Adrenal gland (tissue), 5 donors: Measurements from ENCODE around the gene CD34.
"Not testable (repeated sequence)": the region's sequence is repeated elsewhere in the genome, so short reads cannot be mapped to it uniquely, and the experiment has no call there.

Source experiments
- POLR2A ChIP-seq, 2 donors: fragments of 450-650 bp; IDR thresholded peaks; one replicate each; pipeline ENCODE4 v1.6.1; 2017; ENCODE audit warnings: antibody characterized with exemption in 2 of 2, mild to moderate bottlenecking in 2 of 2, moderate library complexity in 1 of 2
- TF ChIP-seq, protein P1 (sequence below), 6 experiments: fragments of 450-650 bp in 4 of 6; fragments of 200-600 bp in 2 of 6; sonication (generic) in 1 of 6; IDR thresholded peaks; 1 replicate in 5 of 6; 2 replicates in 1 of 6; pipeline versions ENCODE4 v1.5.1 to v1.8.0; 2016 to 2021; ENCODE audit warnings: antibody characterized with exemption in 6 of 6, mild to moderate bottlenecking in 2 of 6, moderate library complexity in 1 of 6
- donor health status: DM: no; HTN: no; CAD: no.

DNA sequence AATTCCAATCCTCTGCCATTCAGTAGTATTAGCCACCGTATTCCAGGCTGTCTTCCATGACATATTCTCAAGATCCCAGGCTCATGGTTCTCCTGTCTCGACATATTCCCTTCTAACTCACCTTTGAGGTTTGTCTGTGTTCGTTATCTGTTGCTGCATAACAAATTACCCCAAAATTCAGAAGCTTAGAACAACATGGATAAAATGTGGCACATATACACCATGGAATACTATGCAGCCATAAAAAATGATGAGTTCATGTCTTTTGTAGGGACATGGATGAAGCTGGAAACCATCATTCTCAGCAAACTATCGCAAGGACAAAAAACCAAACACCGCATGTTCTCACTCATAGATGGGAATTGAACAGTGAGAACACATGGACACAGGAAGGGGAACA, 33.0 kb downstream of the CD34 start:
- TF ChIP-seq, protein P1, sequence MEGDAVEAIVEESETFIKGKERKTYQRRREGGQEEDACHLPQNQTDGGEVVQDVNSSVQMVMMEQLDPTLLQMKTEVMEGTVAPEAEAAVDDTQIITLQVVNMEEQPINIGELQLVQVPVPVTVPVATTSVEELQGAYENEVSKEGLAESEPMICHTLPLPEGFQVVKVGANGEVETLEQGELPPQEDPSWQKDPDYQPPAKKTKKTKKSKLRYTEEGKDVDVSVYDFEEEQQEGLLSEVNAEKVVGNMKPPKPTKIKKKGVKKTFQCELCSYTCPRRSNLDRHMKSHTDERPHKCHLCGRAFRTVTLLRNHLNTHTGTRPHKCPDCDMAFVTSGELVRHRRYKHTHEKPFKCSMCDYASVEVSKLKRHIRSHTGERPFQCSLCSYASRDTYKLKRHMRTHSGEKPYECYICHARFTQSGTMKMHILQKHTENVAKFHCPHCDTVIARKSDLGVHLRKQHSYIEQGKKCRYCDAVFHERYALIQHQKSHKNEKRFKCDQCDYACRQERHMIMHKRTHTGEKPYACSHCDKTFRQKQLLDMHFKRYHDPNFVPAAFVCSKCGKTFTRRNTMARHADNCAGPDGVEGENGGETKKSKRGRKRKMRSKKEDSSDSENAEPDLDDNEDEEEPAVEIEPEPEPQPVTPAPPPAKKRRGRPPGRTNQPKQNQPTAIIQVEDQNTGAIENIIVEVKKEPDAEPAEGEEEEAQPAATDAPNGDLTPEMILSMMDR (IDR thresholded peaks at IDR 0.05) = not testable (repeated sequence)
- not testable (repeated sequence) for TF ChIP-seq POLR2A (IDR thresholded peaks at IDR 0.05)
